Activated CD8-positive, alpha-beta memory T cell treated with anti-CD3 and anti-CD28 coated beads, Interleukin-2, amount 50 U/mL, for 1 hour (primary cell): ENCODE data around the gene GLDN.

Experiments
- DNase-seq: peaks from one replicate; pipeline ENCODE4 v3.0.0-alpha.2; 2020; ENCODE audit errors: extremely low read depth

GLDN gene

GRCh38 chr15:51341366-51342226 lies at the start of gene GLDN:
Gene GLDN (plus strand): TSS chr15:51341655. CDS start chr15:51341685, 30 bp downstream.
- no peak for DNase-seq

GRCh38 chr15:51298620-51299019 lies 42.8 kb upstream of the GLDN start:
- no peak for DNase-seq

- no peak for DNase-seq
Measured at GRCh38 chr15:51299187-51300015, 42.1 kb upstream of the GLDN start.

DNA sequence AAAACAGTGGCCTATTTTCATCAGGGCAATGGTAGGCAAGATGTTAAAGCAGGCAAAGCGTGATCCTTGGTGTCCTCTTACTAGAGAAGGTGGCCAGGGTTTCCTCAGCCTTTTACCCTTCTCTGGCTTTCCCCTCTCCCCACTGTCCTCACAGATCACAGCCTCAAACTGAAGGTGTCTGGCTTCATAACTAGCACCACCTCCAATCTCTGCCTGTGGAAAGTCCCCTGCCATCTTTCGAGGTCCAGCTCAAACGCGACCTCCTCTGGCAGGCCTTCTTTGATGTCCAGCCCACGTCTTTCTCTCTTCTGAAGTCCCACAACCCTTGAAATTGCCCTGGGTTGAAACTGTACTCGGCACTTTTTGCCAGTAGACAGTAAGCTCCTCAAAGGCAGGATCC lies 39.0 kb upstream of the GLDN start:
- no peak for DNase-seq

DNA sequence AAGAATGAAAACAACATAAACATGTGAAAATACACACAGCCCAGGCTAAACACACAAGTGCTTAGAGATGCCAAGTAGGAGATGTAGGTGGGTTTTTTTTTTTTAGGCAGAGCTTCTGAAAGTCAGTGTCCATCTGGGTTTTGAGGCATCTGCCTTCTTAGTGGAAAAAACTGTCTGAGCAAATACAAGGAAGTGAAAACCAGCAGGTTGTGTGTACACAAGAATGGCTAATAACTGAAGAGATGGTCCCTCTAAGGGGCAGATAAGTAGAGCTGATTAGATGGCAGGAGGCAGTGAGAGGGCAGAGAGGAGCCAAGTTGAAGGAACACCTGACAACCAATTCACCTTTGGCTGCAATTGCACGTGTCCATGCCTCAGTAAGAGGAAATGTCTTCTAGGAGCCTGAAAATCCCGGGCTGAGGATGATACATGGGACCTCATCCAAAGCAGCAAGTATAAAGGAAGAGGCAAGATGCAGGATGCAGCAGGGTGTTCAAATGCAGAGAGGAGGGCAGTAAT lies 37.9 kb upstream of the GLDN start:
- no peak for DNase-seq

DNA sequence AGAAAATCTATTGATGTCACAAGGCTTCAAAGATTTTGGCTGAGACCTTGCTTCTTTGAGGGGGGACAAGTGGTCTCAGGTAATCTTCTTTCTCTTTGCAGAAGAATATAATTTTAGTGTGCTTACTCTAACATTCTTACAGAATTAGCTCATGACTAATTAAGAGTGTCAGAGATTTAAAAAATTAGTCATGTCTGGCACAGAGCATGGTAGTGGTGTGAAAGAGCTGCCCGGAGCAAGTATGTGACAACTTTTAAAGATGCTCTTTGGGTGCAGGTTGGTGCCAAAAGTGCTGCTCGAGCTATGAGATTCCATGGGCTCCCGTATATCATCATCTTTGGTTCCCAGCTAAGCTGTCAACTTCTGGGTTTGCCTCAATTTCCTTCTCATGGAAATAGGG lies 34.1 kb upstream of the GLDN start:
- no peak for DNase-seq

- no peak for DNase-seq
Measured at GRCh38 chr15:51307811-51308210, 33.6 kb upstream of the GLDN start.

DNA sequence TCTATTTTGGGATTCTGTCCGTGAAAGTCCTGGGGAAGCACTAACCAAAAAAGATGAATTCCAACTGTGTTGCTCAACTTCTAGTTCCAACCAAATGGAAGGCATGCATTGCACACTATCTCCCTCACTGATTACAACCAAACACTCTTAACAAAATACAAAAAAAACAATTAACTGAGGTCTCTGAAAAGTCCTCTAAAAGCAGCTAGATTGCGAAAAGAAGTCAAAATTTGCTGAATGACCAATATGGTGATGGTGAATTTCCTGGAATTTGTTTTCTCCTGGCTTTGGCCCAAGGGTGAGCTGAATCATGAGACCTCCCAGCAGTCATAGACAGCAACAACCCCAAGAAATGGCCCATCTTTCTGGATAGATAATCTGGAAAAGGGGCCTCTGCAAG lies 31.4 kb upstream of the GLDN start:
- no peak for DNase-seq

GRCh38 chr15:51311510-51311909 lies 29.9 kb upstream of the GLDN start:
- no peak for DNase-seq

DNA sequence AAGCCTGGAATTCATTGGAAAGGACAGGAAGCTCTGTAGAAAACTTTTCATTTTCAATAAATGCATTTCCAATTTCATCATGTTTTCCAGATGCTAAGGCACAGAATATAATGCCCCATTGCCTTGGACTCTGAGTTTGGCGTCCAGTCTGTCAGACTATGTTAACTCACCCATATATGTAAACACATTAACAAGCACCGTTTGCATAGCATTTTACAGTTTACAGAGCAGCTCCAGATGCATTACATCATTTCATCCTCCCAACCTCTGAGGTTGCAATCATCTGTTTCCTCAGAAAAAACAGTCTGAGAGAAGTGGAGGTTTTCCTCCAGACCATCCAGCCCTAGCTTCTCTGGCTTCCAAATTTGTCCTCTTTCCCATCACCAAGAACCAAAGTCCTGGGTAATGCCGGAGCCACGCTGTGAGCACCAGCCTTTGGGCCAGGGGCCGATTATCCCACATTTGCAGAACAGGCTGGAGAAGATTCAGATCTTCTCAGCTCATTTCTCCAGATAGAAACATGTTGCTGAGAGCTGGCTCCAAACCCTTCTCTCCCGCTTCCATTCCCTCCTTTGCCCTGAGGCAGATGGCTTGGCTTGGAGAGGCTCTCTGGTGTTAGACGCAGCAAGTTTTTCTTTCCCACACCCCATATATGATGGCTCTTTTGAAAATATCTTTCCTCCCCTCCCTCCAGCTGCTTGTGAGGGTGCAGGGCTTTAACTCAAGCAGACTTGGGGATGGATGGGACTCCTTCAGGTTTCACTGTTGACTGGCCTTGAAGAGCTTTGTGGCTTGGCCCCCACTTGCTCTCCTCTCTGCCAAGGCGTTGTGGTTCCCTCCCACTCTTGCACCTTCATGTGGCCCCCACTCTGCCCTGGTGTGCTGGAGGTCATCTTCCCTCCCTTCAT lies 29.0 kb upstream of the GLDN start:
- DNase-seq = no peak

DNA sequence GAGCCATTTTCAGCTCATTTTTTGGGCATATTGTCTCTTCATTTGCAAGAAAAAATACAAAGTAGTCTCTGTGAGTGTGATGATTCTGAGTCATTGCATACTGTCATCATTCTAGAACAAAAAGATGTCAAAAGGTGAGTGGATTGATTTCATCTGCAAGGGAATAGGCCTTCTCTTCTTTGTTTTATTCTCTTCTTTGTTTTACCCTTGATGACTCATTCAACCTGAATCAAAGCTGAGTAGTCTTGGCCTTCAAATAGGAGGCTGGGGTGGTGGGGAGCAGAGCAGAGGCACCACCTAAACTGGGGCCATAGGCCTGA lies 28.4 kb upstream of the GLDN start:
- DNase-seq = no peak

DNA sequence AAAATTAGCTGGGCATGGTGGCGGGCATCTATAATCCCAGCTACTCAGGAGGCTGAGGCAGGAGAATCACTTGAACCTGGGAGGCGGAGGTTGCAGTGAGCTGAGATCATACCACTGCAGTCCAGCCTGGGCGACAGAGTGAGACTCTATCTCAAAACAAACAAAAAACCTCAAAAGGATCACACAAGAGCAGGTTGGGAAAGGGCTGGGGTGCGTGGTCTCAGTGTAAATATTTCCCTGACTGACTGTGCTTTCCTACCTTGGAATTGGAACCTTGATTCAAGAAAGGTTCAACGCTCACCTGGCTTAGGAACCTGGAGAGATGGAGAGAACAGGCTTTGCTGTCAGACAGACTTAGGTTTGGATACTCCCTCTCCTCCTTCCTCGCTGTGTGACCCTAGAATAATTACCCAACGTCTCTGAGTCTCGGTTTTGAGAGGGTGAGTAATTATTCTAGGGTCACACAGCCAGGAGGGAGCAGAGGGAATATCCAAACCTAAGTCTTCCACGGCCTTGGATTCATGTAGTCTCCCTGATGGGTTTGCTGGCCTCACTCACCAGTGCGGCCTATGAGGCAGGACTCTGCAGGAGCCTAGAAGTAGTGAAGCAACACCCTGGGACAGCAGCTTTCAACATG lies 27.7 kb upstream of the GLDN start:
- no peak for DNase-seq

DNA sequence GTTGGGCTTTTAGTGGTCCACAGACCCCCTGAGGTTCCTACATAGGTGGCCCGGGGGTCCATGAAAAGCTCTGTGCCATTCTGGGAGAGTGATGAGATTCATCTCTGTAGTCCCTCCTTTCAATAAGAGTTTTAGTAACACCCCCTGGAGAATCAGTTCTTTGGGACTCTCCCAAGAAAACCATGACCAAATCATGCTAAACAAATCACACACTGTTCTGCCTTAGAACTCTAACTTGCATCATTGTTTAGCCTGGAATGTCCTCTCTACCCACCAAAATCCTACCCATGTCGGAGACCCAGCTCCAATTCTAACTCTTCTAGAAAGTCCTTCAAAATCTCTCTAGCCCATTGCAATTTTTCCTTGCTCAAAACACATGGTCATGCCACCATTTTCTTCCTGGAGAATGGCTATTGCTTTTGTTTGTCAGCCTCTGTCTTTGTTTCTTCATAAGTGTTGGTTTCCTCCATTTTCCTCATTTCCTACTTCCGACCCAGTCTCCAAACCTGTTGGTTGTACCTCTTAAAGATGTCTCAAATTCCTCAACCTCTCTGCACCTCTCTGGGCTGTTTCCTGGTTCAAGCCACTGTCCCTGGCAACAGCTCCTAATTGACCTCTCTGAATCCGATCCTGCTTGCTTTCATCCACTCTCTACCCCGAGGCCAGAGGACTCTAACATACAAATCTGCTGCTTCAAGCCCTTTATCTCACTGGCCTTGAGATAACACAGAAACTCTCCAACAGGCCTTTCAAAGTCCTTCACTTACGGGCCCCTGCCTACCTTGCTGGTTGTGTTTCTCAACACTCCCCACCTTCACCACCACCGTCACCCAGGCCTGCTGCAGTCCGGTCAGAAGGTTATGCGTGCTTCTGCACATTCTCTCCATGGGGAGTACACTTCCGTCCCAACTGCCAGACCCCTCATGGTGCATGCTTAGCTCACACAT lies 26.8 kb upstream of the GLDN start:
- no peak for DNase-seq

DNA sequence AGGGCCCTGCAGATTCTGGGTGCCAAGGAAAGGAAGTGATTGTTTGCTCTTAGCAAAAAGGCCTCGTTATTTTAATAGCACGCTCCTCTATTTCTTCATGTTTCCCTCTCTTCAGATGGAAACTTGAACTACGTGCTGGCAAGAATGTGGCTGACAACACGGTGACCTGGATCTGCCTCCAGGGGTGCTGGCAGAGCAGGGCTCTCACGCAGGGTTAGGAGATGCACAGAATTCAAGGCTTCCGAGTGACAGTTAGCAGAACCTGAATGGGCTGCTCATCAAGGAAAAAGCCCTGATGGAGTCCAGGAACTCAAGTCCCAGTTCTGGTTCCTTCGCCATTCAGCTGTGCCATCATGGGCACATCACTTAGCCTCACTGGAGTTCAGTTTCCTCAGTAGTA lies 25.7 kb upstream of the GLDN start:
- DNase-seq = no peak

DNA sequence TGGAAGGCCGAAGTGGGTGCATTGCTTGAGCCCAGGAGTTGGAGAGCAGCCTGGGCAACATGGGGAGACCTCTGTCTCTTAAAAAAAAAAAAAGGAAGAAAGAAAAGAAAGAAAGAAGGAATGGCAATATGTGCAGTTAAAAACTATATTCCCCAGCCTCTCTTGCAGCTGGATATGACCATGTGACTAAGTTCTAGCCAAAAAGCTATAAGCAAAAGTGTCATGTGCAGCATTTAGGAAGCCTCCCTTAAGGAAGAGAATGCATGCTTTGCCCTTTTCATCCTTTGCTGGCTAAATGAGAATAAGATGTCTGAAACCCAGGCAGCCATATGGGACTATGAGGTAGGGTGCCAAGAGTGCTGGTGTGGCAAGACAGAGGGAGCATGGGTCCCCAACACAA lies 24.8 kb upstream of the GLDN start:
- no peak for DNase-seq

- DNase-seq = no peak
Measured at GRCh38 chr15:51318382-51319150, 22.9 kb upstream of the GLDN start.

DNA sequence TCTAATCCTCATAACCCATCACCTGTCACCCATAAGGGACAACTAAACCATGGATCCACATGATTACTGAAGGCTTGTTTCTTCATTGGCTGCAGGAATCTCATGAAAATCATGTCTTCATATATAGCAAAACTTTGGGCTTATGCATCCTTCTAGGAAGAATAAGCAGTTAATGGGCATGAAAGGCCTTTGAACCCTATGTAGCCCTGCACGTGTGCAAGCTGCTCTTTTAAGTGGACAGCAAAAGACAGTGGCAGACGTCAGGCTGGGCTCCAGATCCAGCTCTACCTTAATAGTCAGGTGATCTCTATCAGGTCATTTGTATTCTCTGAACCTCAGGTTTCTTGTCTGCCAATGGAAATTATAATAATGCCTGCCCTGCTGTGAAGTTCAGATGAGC lies 21.9 kb upstream of the GLDN start:
- DNase-seq = no peak

GRCh38 chr15:51320843-51321242 lies 20.6 kb upstream of the GLDN start:
- DNase-seq = no peak

DNA sequence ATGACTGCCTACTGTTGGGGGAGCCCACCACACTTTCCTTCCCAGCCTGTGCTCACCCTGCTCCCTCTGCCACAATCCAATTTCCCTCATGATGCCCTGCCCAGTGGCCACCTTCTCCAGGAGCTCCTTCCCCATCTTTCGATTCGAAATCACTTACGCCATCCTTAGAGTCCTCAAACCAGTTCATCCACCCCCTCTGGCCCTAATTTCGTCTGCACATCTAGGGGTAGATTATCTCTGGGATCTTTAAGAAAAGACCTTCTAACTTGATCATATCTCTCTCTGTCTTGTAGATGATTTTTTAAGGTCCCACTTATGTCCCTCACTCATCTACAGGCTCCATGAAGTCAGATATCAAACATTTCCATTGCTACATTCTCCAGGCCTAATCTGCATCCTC lies 20.1 kb upstream of the GLDN start:
- no peak for DNase-seq
